Vagina (tissue), 2 donors: Measurements from ENCODE around the gene CD248. TPM values are rescaled to one million over a fixed set of nuclear protein-coding genes. Genes with fewer than 3 reads are reported as not detected.
A peak's percentile ranks its signal among the peaks of the same experiment; 100 is the strongest.
"Not testable (repeated sequence)": the region's sequence is repeated elsewhere in the genome, so short reads cannot be mapped to it uniquely, and the experiment has no call there.

Experiments
- DNase-seq, 2 donors: peaks; one replicate each; pipeline ENCODE4 v3.0.0-alpha.2; 2017; ENCODE audit errors: extremely low spot score in 2 of 2
- H3K27ac ChIP-seq: fragments of 200-600 bp; sonication (generic); one replicate; pipeline ENCODE4 v1.5.1; 2019
- H3K27me3 ChIP-seq: fragments of 200-600 bp; sonication (generic); one replicate; pipeline ENCODE4 v1.5.1; 2019
- H3K36me3 ChIP-seq, 2 donors: fragments of 200-600 bp; sonication (generic); one replicate each; pipeline ENCODE4 v1.5.1; 2017 to 2019
- H3K4me1 ChIP-seq: fragments of 200-600 bp; sonication (generic); one replicate; pipeline ENCODE4 v1.5.1; 2019
- H3K4me3 ChIP-seq, 2 donors: fragments of 200-600 bp; sonication (generic); 1 replicate in 1 of 2; 2 replicates in 1 of 2; pipeline ENCODE4 v1.5.1; 2016 to 2019
- H3K9me3 ChIP-seq: fragments of 200-600 bp; sonication (generic); one replicate; pipeline ENCODE4 v1.5.1; 2019
- POLR2A ChIP-seq, 2 donors: fragments of 450-650 bp; IDR thresholded peaks; one replicate each; pipeline ENCODE4 v1.6.1; 2017; ENCODE audit warnings: antibody characterized with exemption in 2 of 2, mild to moderate bottlenecking in 2 of 2, moderate library complexity in 2 of 2
- POLR2AphosphoS5 ChIP-seq, 2 donors: sonication (generic); formaldehyde crosslinking; IDR thresholded peaks; one replicate each; pipeline ENCODE4 v1.9.0; 2017; ENCODE audit warnings: antibody characterized with exemption in 2 of 2, mild to moderate bottlenecking in 2 of 2, low read depth in 1 of 2; ENCODE audit not compliant: insufficient read depth in 1 of 2
- intact Hi-C: fragments of 100-400 bp; cut with DNase I; formaldehyde crosslinking; loops from one replicate; pipeline ENCODE4 v1.15.1; 2023
- total RNA-seq: library from RNA; depleted of rRNA; stranded (reverse); fragments of >200 nt; gene quantifications from one replicate; pipeline ENCODE4 v1.2.3, GENCODE V29; 2016
- TF ChIP-seq, protein P1 (sequence below), 3 experiments: fragments of 450-650 bp in 2 of 3; fragments of 200-600 bp in 1 of 3; sonication (generic) in 1 of 3; IDR thresholded peaks; one replicate each; pipeline ENCODE4 v1.5.1; 2017 to 2019; ENCODE audit warnings: antibody characterized with exemption in 3 of 3, mild to moderate bottlenecking in 2 of 3, moderate library complexity in 2 of 3

The CD248 gene
- total RNA-seq, 1 donor from 2014 or later, result 45.2 TPM

- Histone ChIP-seq H3K4me1 (peaks cover 35% of the 10 kb centered on the region), H3K9me3 (no peaks in the 10 kb centered on the region), H3K36me3 (no peaks in the 10 kb centered on the region), H3K4me3 (peak overlapping the region; percentile 58 to 68), H3K27ac (peak overlapping the region; percentile 85), H3K27me3 (no peaks in the 10 kb centered on the region)
- TF ChIP-seq, protein P1, sequence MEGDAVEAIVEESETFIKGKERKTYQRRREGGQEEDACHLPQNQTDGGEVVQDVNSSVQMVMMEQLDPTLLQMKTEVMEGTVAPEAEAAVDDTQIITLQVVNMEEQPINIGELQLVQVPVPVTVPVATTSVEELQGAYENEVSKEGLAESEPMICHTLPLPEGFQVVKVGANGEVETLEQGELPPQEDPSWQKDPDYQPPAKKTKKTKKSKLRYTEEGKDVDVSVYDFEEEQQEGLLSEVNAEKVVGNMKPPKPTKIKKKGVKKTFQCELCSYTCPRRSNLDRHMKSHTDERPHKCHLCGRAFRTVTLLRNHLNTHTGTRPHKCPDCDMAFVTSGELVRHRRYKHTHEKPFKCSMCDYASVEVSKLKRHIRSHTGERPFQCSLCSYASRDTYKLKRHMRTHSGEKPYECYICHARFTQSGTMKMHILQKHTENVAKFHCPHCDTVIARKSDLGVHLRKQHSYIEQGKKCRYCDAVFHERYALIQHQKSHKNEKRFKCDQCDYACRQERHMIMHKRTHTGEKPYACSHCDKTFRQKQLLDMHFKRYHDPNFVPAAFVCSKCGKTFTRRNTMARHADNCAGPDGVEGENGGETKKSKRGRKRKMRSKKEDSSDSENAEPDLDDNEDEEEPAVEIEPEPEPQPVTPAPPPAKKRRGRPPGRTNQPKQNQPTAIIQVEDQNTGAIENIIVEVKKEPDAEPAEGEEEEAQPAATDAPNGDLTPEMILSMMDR (IDR thresholded peaks at IDR 0.05), result no peak
- TF ChIP-seq POLR2AphosphoS5 (IDR thresholded peaks at IDR 0.05; ENCODE audit: insufficient read depth in 1 of 2, low read depth in 1 of 2) (no peak), POLR2A (IDR thresholded peaks at IDR 0.05) (no peak)
- DNase-seq, result no peak
- intact Hi-C loops, result no loop called here
Measured at GRCh38 chr11:66311470-66311964, 5.3 kb downstream of the CD248 start.

DNA sequence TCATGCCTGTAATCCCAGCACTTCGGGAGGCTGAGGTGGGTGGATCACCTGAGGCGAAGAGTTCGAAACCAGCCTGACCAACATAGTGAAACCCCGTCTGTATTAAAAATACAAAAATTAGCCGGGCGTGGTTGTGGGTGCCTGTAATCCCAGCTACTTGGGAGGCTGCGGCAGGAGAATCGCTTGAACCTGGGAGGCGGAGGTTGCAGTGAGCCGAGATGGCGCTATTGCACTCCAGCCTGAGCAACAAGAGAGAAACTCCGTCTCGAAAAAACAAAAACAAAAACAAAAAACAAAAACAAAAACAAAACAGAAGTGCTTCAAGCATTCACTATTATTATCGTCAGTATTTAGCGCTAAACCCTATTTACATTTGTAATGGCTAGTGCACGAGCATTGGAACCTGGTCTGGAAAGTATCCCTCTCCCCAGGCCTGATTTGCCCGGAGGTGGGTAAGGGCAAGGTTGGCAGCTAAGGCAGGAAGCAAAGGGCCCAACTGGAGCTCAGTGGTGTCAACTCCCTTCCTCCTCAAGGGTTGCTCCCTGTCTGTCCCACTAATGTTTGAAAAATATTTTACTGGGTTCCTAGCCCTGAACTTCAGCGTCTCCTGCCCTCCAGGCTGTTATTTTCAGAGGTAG lies 5.9 kb downstream of the CD248 start:
- H3K36me3 ChIP-seq, intact Hi-C loops, H3K27ac ChIP-seq, H3K27me3 ChIP-seq, DNase-seq, H3K9me3 ChIP-seq, H3K4me3 ChIP-seq: not testable (repeated sequence)
- peaks cover 29% of the 10 kb centered on the region for H3K4me1 ChIP-seq

GRCh38 chr11:66310324-66310723 lies 6.5 kb downstream of the CD248 start:
- peaks cover 24% of the 10 kb centered on the region for H3K4me1 ChIP-seq
- intact Hi-C loops, result no loop called here
- TF ChIP-seq POLR2AphosphoS5 (IDR thresholded peaks at IDR 0.05; ENCODE audit: insufficient read depth in 1 of 2, low read depth in 1 of 2), result no peak
- TF ChIP-seq, protein P1 (IDR thresholded peaks at IDR 0.05), result no peak
- TF ChIP-seq POLR2A (IDR thresholded peaks at IDR 0.05), result no peak

GRCh38 chr11:66309475-66309874 lies 7.4 kb downstream of the CD248 start:
- intact Hi-C loops, result no loop called here

More at GRCh38 chr11:66310324-66310723, 6.5 kb downstream of the CD248 start:
- H3K4me3 ChIP-seq, result no peak overlapping the region
- no peaks in the 10 kb centered on the region for H3K36me3 ChIP-seq
- DNase-seq, result no peak
- H3K9me3 ChIP-seq, result no peaks in the 10 kb centered on the region
- no peaks in the 10 kb centered on the region for H3K27me3 ChIP-seq
- H3K27ac ChIP-seq, result no peak overlapping the region

DNA sequence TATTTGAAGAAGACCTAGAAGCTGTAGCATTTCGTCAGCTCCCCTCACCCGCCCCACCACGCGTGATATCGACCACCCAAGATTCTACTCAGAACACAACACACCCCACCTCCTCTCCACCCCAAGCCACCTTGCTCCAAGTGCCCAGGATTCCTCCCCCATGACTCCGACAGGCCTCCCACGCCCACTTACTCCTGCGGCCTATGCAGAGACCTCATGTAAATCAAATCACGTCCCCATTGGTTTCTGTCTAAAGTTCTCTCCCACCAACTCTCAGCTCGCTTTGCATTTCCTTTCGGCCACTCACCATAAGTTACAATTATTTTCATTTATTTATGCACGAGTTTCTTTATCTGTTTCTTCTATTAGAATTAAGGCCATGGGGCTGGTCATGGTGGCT lies 14.2 kb downstream of the CD248 start:
- intact Hi-C loops, result no loop called here
- H3K27ac ChIP-seq, result no peak overlapping the region
- no peaks in the 10 kb centered on the region for H3K36me3 ChIP-seq
- H3K9me3 ChIP-seq, result no peaks in the 10 kb centered on the region
- H3K4me1 ChIP-seq, result no peaks in the 10 kb centered on the region
- H3K27me3 ChIP-seq, result no peaks in the 10 kb centered on the region
- no peak overlapping the region for H3K4me3 ChIP-seq
- TF ChIP-seq, protein P1 (IDR thresholded peaks at IDR 0.05), result no peak
- no peak for DNase-seq

More at GRCh38 chr11:66309475-66309874, 7.4 kb downstream of the CD248 start:
- Histone ChIP-seq H3K27ac (no peak overlapping the region), H3K36me3 (no peaks in the 10 kb centered on the region), H3K9me3 (no peaks in the 10 kb centered on the region), H3K4me3 (no peak overlapping the region), H3K27me3 (no peaks in the 10 kb centered on the region), H3K4me1 (peaks cover 16% of the 10 kb centered on the region)
- TF ChIP-seq POLR2AphosphoS5 (IDR thresholded peaks at IDR 0.05; ENCODE audit: insufficient read depth in 1 of 2, low read depth in 1 of 2), result no peak
- TF ChIP-seq POLR2A (IDR thresholded peaks at IDR 0.05), result no peak
- TF ChIP-seq, protein P1 (IDR thresholded peaks at IDR 0.05), result no peak
- DNase-seq, result no peak
